ENCODE data around the gene KCNK1. TPM values are rescaled to one million over a fixed set of nuclear protein-coding genes. Genes with fewer than 3 reads are reported as not detected.

Gene KCNK1
- total RNA-seq, 1 experiment from 2014 or later: 13.3 TPM

GRCh38 chr1:233656687-233657086, 42.8 kb downstream of the KCNK1 start:
- Mint-ChIP-seq H3K27ac (no peak overlapping the region), H3K4me1 (peaks cover 38% of the 10 kb centered on the region), H3K9me3 (peaks cover 6% of the 10 kb centered on the region), H3K4me3 (no peak overlapping the region), H3K36me3 (peaks cover 6% of the 10 kb centered on the region), H3K27me3 (ENCODE audit: low read depth) (no peaks in the 10 kb centered on the region)
- DNase-seq (ENCODE audit: low spot score): no peak
- no peak for TF ChIP-seq RELA (CRISPR knock-in tag; IDR thresholded peaks at IDR 0.05; ENCODE audit: borderline replicate concordance)
- TF ChIP-seq ETV6 (CRISPR knock-in tag; IDR thresholded peaks at IDR 0.05): no peak
- no peak for TF ChIP-seq MLX (CRISPR knock-in tag; IDR thresholded peaks at IDR 0.05)
- no peak for TF ChIP-seq NR3C1 (CRISPR knock-in tag; conservative IDR thresholded peaks at IDR 0.05; ENCODE audit: low read depth)
- no peak for TF ChIP-seq USF1 (CRISPR knock-in tag; IDR thresholded peaks at IDR 0.05)
- CTCF ChIA-PET: interaction anchor here (0.9 kb wide), 1 partner anchor 216 kb away, joined by 3 read pairs; no protein-coding TSS in a partner anchor
- POLR2A ChIA-PET: no interaction called here
- ATAC-seq: no peak

- H3K27me3 Mint-ChIP-seq (ENCODE audit: low read depth): no peaks in the 10 kb centered on the region
- ChIA-PET CTCF (no interaction called here), POLR2A (no interaction called here)
- peak overlapping the region; percentile 50; the same call in 1 of the 2 replicates for H3K27ac Mint-ChIP-seq
- TF ChIP-seq NFYB (CRISPR knock-in tag; conservative IDR thresholded peaks at IDR 0.05; ENCODE audit: low read depth) (no peak), ELF4 (CRISPR knock-in tag; IDR thresholded peaks at IDR 0.05; ENCODE audit: low read depth) (no peak), ZNF281 (CRISPR knock-in tag; IDR thresholded peaks at IDR 0.05) (no peak), CBFB (CRISPR knock-in tag; IDR thresholded peaks at IDR 0.05; ENCODE audit: low read depth) (no peak), NFATC4 (CRISPR knock-in tag; IDR thresholded peaks at IDR 0.05) (no peak)
- H3K36me3 Mint-ChIP-seq: peaks cover 6% of the 10 kb centered on the region
- DNase-seq (ENCODE audit: low spot score) (no peak), ATAC-seq (no peak)
- peaks cover 6% of the 10 kb centered on the region for H3K9me3 Mint-ChIP-seq
- H3K4me3 Mint-ChIP-seq: no peak overlapping the region
- peaks cover 31% of the 10 kb centered on the region for H3K4me1 Mint-ChIP-seq
Measured at GRCh38 chr1:233657466-233657865, 43.6 kb downstream of the KCNK1 start.

- H3K27ac Mint-ChIP-seq: no peak overlapping the region
- DNase-seq (ENCODE audit: low spot score) (no peak), ATAC-seq (no peak)
- peaks cover 23% of the 10 kb centered on the region for H3K4me1 Mint-ChIP-seq
- CTCF ChIA-PET: no interaction called here
- H3K36me3 Mint-ChIP-seq: peaks cover 3% of the 10 kb centered on the region; the same call in 1 of the 2 replicates
- POLR2A ChIA-PET: no interaction called here
- no peaks in the 10 kb centered on the region for H3K9me3 Mint-ChIP-seq
- no peak overlapping the region for H3K4me3 Mint-ChIP-seq
- H3K27me3 Mint-ChIP-seq (ENCODE audit: low read depth): no peaks in the 10 kb centered on the region
- TF ChIP-seq E2F4 (CRISPR knock-in tag; IDR thresholded peaks at IDR 0.05; ENCODE audit: borderline replicate concordance, low read depth) (no peak), CBFB (CRISPR knock-in tag; IDR thresholded peaks at IDR 0.05; ENCODE audit: low read depth) (no peak), TEAD1 (CRISPR knock-in tag; IDR thresholded peaks at IDR 0.05) (no peak), HMGXB4 (CRISPR knock-in tag; IDR thresholded peaks at IDR 0.05) (no peak), NFE2L1 (CRISPR knock-in tag; IDR thresholded peaks at IDR 0.05) (no peak), ZNF423 (CRISPR knock-in tag; IDR thresholded peaks at IDR 0.05) (no peak), PRDM15 (CRISPR knock-in tag; IDR thresholded peaks at IDR 0.05) (no peak), ZNF281 (CRISPR knock-in tag; IDR thresholded peaks at IDR 0.05) (no peak), HMGA2 (CRISPR knock-in tag; IDR thresholded peaks at IDR 0.05) (no peak), ATF3 (CRISPR knock-in tag; conservative IDR thresholded peaks at IDR 0.05) (no peak)
Measured at GRCh38 chr1:233659495-233659894, 45.6 kb downstream of the KCNK1 start.
